C4-2B (cell line): ENCODE results near the gene PCSK5.

Experiments
- H3K27ac ChIP-seq: fragments of 450-650 bp; 2 replicates; pipeline ENCODE4 v1.5.1; 2017
- ZFX ChIP-seq: fragments of 450-650 bp; IDR thresholded peaks from 2 replicates; pipeline ENCODE4 v1.6.1; 2017
- TF ChIP-seq, protein P1 (sequence below): fragments of 450-650 bp; conservative IDR thresholded peaks from 2 replicates; pipeline ENCODE4 v1.5.1; 2017; ENCODE audit warnings: mild to moderate bottlenecking

Gene PCSK5

DNA sequence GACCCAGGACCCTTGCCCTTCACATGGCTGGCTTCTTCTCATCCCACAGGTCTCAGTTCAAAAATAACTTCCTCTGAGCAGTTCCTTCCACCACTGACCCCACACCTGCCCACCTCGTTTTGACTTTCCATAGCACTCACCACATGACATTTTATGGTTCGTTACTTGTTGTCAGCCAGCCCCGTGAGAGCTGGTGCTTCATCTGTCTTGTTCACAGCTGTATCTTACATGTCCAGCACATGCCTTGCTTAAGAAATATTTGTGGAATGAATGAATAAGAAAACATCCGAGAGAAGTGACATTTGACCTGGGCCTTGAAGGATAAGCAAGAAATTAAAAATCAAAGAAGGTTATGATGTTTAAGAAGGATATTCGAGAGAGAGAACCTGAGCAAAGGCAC, 309.8 kb downstream of the PCSK5 start:
- TF ChIP-seq, protein P1, sequence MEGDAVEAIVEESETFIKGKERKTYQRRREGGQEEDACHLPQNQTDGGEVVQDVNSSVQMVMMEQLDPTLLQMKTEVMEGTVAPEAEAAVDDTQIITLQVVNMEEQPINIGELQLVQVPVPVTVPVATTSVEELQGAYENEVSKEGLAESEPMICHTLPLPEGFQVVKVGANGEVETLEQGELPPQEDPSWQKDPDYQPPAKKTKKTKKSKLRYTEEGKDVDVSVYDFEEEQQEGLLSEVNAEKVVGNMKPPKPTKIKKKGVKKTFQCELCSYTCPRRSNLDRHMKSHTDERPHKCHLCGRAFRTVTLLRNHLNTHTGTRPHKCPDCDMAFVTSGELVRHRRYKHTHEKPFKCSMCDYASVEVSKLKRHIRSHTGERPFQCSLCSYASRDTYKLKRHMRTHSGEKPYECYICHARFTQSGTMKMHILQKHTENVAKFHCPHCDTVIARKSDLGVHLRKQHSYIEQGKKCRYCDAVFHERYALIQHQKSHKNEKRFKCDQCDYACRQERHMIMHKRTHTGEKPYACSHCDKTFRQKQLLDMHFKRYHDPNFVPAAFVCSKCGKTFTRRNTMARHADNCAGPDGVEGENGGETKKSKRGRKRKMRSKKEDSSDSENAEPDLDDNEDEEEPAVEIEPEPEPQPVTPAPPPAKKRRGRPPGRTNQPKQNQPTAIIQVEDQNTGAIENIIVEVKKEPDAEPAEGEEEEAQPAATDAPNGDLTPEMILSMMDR = no peak
- no peak for TF ChIP-seq ZFX
- no peak overlapping the region for H3K27ac ChIP-seq

DNA sequence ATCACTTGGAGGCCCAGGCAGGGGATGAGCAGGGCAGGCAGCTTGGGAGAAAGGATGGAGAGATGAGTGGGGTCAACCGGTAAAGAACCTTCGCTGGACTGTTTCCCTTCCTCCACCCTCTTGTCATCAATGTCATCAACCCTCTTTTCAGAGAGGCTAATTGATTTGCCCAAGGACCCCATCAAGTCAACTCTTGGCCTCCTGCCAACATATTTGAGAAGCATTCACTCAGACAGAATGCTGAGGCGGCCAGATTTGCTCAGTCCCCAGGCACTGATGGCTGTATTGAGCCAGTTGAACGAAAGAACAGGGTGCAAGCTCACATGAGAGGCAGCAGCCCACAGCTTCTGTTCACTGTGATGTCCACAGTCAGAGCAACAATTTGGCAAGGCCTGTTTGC, 310.3 kb downstream of the PCSK5 start:
- TF ChIP-seq, protein P1 = no peak
- no peak for TF ChIP-seq ZFX

DNA sequence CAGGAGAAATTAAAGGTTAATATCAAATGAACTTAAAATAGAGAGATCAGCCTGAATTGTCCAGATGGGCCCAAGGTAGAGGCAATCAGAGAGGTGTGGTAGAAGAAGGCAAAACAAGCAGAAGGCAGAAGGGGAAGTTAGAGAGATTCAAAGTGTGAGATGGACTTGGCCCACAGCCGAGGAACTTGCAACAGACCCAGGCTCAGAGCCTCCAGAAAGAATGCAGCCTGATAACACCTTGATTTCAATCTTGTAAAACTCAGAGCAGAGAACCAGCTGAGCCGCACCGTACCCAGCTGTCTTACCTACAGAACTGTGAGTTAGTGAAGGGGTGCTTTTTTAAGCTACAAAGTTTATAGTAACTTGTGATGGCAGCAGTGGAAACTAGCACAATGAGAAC, 312.9 kb downstream of the PCSK5 start:
- no peak for TF ChIP-seq ZFX
- TF ChIP-seq, protein P1 = no peak
- no peak overlapping the region for H3K27ac ChIP-seq

More for the DNA sequence above, 310.3 kb downstream of the PCSK5 start:
- H3K27ac ChIP-seq = no peak overlapping the region

DNA sequence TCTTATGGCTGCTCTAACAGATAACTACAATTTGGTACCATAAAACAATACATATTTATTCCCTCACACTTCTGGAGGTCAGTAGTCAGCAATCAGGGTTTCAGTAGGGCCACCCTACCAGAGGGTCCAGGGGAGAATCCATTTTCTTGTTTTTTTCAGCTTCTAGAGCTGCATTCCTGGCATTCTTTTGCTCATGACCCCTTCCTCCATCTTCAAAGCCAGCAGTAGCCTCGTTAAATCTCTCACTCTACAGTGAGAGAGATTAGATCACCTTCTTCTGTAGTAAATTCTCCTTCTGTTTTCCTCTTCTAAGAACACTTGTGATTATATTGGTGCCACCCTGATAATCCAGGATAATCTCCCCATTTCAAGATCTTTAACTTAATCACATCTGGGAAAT, 316.3 kb downstream of the PCSK5 start:
- no peak for TF ChIP-seq ZFX
- TF ChIP-seq, protein P1 = no peak
- no peak overlapping the region for H3K27ac ChIP-seq

DNA sequence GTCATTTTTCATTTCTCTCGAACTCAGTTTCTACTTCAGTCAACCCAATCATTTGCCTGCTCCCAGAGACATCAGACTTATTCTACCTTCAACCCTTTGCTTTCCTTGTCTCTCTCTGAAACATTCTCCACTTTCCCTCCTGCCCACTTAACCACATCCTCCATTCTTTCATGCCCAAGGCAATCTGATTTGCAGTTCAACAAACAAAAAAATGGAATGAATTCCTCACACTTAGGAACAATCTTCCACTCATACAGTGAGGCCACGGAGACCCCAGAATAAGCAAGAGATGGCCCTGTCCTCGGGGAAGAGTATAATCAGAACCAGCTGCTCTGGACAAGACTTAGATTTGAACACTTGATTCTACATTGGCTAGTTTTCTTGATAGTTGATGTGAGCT, 323.3 kb downstream of the PCSK5 start:
- TF ChIP-seq, protein P1 = no peak
- no peak for TF ChIP-seq ZFX
- H3K27ac ChIP-seq = no peak overlapping the region

DNA sequence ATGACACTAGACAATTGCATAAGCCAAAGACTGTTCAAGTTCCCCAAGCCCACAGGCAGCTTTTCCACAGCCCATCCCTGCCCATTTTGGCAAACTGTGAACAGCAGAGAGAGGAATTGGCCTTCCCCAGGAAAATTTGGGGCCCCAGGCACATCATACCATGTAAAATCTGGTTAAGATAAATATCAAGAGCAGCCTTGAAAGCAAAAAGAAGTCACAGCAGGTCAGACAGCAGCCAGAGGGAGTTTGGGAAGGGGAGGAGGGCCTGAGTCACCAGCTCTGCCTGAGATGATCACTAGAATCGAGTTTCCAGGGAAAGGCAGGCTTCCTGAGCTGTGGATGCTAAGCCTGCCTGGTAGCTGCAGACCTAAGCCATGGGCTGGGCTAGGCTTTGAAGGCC, 324.6 kb downstream of the PCSK5 start:
- TF ChIP-seq, protein P1 = no peak
- no peak for TF ChIP-seq ZFX
- no peak overlapping the region for H3K27ac ChIP-seq

DNA sequence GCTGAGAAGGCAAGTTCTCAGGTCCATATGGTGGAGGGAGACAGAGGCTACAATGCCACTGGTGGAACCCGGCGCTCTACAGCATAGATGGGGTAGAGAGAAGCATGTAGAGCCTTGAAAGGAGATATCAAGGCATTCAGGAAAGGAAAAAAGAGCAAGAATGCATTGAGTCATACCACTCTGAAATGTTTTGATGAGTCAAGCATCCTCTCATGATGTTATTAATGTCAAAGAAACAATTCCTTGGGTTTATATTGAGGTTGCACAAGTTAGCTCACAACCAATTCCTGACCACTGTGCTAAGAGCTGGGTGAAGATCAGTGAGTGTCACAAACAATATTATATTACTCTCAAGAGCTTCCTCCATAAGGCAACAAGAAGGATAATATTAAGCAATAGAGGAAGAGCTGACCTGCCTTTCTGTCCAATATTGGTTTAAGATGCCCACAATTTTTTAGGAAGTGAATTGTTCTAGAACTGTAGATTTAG, 325.7 kb downstream of the PCSK5 start:
- TF ChIP-seq, protein P1 = no peak
- no peak for TF ChIP-seq ZFX
- H3K27ac ChIP-seq = no peak overlapping the region
